Vagina (tissue), 2 donors: ENCODE measurements around the gene NLRX1. TPM values are rescaled to one million over a fixed set of nuclear protein-coding genes. Genes with fewer than 3 reads are reported as not detected.

Experiments
- DNase-seq, 2 donors: peaks; one replicate each; pipeline ENCODE4 v3.0.0-alpha.2; 2017; ENCODE audit errors: extremely low spot score in 2 of 2
- H3K27ac ChIP-seq: fragments of 200-600 bp; sonication (generic); one replicate; pipeline ENCODE4 v1.5.1; 2019
- H3K27me3 ChIP-seq: fragments of 200-600 bp; sonication (generic); one replicate; pipeline ENCODE4 v1.5.1; 2019
- H3K36me3 ChIP-seq, 2 donors: fragments of 200-600 bp; sonication (generic); one replicate each; pipeline ENCODE4 v1.5.1; 2017 to 2019
- H3K4me1 ChIP-seq: fragments of 200-600 bp; sonication (generic); one replicate; pipeline ENCODE4 v1.5.1; 2019
- H3K4me3 ChIP-seq, 2 donors: fragments of 200-600 bp; sonication (generic); 1 replicate in 1 of 2; 2 replicates in 1 of 2; pipeline ENCODE4 v1.5.1; 2016 to 2019
- H3K9me3 ChIP-seq: fragments of 200-600 bp; sonication (generic); one replicate; pipeline ENCODE4 v1.5.1; 2019
- POLR2A ChIP-seq, 2 donors: fragments of 450-650 bp; IDR thresholded peaks; one replicate each; pipeline ENCODE4 v1.6.1; 2017; ENCODE audit warnings: antibody characterized with exemption in 2 of 2, mild to moderate bottlenecking in 2 of 2, moderate library complexity in 2 of 2
- POLR2AphosphoS5 ChIP-seq, 2 donors: sonication (generic); formaldehyde crosslinking; IDR thresholded peaks; one replicate each; pipeline ENCODE4 v1.9.0; 2017; ENCODE audit warnings: antibody characterized with exemption in 2 of 2, mild to moderate bottlenecking in 2 of 2, low read depth in 1 of 2; ENCODE audit not compliant: insufficient read depth in 1 of 2
- intact Hi-C: fragments of 100-400 bp; cut with DNase I; formaldehyde crosslinking; loops from one replicate; pipeline ENCODE4 v1.15.1; 2023
- total RNA-seq: library from RNA; depleted of rRNA; stranded (reverse); fragments of >200 nt; gene quantifications from one replicate; pipeline ENCODE4 v1.2.3, GENCODE V29; 2016
- TF ChIP-seq, protein P1 (sequence below), 3 experiments: fragments of 450-650 bp in 2 of 3; fragments of 200-600 bp in 1 of 3; sonication (generic) in 1 of 3; IDR thresholded peaks; one replicate each; pipeline ENCODE4 v1.5.1; 2017 to 2019; ENCODE audit warnings: antibody characterized with exemption in 3 of 3, mild to moderate bottlenecking in 2 of 3, moderate library complexity in 2 of 3

The NLRX1 gene, protein sequence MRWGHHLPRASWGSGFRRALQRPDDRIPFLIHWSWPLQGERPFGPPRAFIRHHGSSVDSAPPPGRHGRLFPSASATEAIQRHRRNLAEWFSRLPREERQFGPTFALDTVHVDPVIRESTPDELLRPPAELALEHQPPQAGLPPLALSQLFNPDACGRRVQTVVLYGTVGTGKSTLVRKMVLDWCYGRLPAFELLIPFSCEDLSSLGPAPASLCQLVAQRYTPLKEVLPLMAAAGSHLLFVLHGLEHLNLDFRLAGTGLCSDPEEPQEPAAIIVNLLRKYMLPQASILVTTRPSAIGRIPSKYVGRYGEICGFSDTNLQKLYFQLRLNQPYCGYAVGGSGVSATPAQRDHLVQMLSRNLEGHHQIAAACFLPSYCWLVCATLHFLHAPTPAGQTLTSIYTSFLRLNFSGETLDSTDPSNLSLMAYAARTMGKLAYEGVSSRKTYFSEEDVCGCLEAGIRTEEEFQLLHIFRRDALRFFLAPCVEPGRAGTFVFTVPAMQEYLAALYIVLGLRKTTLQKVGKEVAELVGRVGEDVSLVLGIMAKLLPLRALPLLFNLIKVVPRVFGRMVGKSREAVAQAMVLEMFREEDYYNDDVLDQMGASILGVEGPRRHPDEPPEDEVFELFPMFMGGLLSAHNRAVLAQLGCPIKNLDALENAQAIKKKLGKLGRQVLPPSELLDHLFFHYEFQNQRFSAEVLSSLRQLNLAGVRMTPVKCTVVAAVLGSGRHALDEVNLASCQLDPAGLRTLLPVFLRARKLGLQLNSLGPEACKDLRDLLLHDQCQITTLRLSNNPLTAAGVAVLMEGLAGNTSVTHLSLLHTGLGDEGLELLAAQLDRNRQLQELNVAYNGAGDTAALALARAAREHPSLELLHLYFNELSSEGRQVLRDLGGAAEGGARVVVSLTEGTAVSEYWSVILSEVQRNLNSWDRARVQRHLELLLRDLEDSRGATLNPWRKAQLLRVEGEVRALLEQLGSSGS
- 15.5 TPM for total RNA-seq

DNA sequence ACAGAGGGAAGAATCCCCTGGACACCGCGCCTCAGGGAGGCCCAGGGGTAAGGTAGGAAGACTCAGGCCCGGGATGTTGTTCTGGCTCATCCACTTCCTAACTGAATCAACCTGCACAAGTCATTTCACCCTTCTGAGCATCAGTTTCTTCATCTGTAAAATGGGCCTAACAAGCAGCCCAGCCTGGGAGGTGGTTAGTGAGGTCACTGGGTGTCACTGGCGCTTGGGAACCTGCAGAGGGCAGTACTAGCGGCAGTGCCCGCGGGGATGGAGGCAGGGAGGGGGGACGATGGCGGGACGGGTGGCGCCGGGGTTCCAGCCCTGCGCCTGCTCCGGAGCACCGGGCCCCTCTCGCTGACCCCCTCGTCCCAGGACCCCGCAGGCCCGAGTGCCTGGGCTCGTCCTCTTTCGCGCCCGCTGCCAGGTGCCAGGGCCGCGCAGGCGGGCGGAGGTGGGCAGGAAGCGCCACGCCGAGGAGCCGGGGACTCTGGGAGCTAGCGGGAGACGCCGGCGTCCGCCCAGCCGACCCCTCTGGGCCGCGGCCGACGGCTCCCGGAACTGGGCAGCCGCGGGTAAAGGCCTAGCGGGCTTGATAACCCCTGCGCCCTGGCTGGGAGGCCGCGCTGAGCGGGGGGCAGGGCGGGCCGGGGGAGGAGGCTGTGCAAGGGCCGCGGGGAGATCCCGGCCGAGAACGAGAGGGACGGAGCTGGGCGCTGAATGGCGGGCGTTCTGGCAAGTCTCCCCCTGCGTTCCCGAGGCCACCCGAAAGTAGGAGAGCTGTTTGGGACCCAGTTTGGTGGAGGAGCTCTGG is at the start of gene NLRX1:
NLRX1 (plus strand) TSS at position 255 of the 811 bp plus-strand sequence. CDS start 2,679 bp downstream, outside the sequence.
- no peak for DNase-seq
- peak within 1 kb of the TSS; percentile 94 for H3K27ac ChIP-seq
- H3K9me3 ChIP-seq, result no peaks in the 10 kb centered on the region
- peaks cover 0 to 4% of the 10 kb centered on the region in 2 donors for H3K36me3 ChIP-seq
- H3K4me1 ChIP-seq, result peaks cover 11% of the 10 kb centered on the region
- TF ChIP-seq POLR2A (IDR thresholded peaks at IDR 0.05) (peak in 1 of 2 donors; percentile 51), POLR2AphosphoS5 (IDR thresholded peaks at IDR 0.05; ENCODE audit: insufficient read depth in 1 of 2, low read depth in 1 of 2) (peak in 1 of 2 donors; percentile 74)
- TF ChIP-seq, protein P1, sequence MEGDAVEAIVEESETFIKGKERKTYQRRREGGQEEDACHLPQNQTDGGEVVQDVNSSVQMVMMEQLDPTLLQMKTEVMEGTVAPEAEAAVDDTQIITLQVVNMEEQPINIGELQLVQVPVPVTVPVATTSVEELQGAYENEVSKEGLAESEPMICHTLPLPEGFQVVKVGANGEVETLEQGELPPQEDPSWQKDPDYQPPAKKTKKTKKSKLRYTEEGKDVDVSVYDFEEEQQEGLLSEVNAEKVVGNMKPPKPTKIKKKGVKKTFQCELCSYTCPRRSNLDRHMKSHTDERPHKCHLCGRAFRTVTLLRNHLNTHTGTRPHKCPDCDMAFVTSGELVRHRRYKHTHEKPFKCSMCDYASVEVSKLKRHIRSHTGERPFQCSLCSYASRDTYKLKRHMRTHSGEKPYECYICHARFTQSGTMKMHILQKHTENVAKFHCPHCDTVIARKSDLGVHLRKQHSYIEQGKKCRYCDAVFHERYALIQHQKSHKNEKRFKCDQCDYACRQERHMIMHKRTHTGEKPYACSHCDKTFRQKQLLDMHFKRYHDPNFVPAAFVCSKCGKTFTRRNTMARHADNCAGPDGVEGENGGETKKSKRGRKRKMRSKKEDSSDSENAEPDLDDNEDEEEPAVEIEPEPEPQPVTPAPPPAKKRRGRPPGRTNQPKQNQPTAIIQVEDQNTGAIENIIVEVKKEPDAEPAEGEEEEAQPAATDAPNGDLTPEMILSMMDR (IDR thresholded peaks at IDR 0.05), result peak in 2 of 3 experiments; percentile 70 to 82
- peak within 1 kb of the TSS; percentile 83 to 85 for H3K4me3 ChIP-seq
- intact Hi-C loops, result no loop called here
- H3K27me3 ChIP-seq, result no peaks in the 10 kb centered on the region

DNA sequence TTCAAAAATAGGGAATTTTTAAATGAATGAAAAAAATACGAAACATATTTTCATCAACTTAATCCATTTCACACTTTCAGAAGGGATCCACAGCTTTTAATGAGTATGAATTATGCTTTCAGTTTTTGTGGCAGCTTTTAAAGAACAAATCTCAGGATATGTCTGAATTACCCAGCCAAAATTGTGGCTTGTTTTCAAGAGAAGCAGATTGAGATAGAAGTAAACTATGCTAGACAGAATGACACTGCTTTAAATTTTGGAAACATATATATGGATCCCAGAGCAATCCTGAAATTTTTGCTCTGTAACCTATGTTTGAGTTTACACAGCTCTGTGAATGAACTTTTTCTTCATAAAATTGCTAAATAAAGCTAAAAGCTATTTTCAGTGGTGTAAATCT is 49.6 kb upstream of the NLRX1 start:
- intact Hi-C loops, result no loop called here
- Histone ChIP-seq H3K36me3 (peaks cover 0 to 13% of the 10 kb centered on the region in 2 donors), H3K27ac (no peak overlapping the region), H3K4me1 (peaks cover 24% of the 10 kb centered on the region), H3K9me3 (no peaks in the 10 kb centered on the region), H3K27me3 (no peaks in the 10 kb centered on the region), H3K4me3 (no peak overlapping the region)
- DNase-seq, result no peak
- TF ChIP-seq POLR2A (IDR thresholded peaks at IDR 0.05) (no peak), POLR2AphosphoS5 (IDR thresholded peaks at IDR 0.05; ENCODE audit: insufficient read depth in 1 of 2, low read depth in 1 of 2) (no peak)
- TF ChIP-seq, protein P1 (IDR thresholded peaks at IDR 0.05), result no peak

DNA sequence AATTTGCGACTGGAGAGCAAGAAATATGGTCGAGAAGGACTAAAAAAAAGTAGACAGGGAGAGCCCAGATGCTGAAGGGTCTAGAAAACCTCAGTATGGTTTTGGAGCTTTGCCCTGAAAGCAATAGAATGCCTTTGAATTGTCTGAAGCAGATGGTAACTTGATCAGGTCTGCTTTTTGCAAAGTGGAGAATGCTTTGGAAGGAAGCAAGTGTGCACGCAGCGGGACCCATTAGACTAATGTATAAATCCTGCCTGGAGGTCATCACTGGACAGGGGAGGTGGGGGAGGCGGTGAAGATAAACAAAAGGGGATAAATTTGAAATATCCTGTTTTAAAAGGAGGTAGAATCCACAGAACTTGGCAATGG is 47.9 kb upstream of the NLRX1 start:
- Histone ChIP-seq H3K4me3 (peak overlapping the region; percentile 78 to 94), H3K4me1 (peaks cover 24% of the 10 kb centered on the region), H3K27me3 (no peaks in the 10 kb centered on the region), H3K9me3 (no peaks in the 10 kb centered on the region), H3K27ac (peak overlapping the region; percentile 76), H3K36me3 (peaks cover 0 to 14% of the 10 kb centered on the region in 2 donors)
- intact Hi-C loops, result no loop called here
- no peak for TF ChIP-seq POLR2A (IDR thresholded peaks at IDR 0.05)
- TF ChIP-seq POLR2AphosphoS5 (IDR thresholded peaks at IDR 0.05; ENCODE audit: insufficient read depth in 1 of 2, low read depth in 1 of 2), result no peak
- TF ChIP-seq, protein P1 (IDR thresholded peaks at IDR 0.05), result no peak
- no peak for DNase-seq

DNA sequence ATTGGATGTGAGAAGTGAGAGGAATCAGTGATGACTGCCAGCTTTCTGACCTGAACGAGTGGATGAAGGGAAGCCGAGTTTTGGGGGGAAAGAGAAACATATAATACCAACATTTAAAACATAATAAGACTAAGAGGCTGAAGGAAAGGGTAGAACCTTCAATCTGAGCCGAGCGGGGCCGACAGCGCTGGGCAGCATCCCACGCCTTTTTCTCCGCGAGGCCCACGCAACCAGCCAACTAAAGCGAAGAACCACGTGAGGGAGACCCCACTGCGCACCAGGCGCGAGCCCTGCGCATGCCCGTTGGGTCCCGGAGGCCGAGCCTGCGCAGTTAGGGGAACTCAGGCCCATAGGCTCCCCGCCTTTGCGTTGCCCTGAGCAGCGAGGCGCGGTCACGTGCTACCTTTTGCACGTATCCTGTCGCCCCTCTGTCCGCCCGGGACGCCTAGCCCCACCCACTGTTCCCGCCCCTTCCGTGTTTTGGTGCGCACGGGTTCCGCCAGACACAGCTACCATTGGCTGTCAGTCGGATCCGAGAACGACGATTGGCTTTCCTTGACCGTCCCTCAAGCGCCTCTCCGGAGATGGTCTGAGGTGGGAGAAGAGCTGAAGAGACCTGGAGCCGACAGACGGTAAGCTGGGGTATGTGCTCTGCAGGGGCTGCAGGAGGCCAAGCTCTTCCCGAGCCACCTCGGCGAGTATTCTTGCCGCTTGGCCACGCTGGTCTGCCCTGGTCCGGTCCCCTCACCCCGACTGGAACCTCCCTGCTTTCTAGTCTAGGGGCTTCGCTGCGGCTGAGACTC is 47.3 kb upstream of the NLRX1 start, which contains the start of gene HINFP:
HINFP (plus strand) TSS at position 573 of the 803 bp plus-strand sequence. CDS start 5,365 bp downstream, outside the sequence.
- Histone ChIP-seq H3K27ac (peak within 1 kb of the TSS; percentile 76), H3K4me3 (peak within 1 kb of the TSS; percentile 78 to 94), H3K9me3 (no peaks in the 10 kb centered on the region), H3K4me1 (peaks cover 24% of the 10 kb centered on the region), H3K27me3 (no peaks in the 10 kb centered on the region), H3K36me3 (peaks cover 0 to 14% of the 10 kb centered on the region in 2 donors)
- intact Hi-C loops, result no loop called here
- peak; percentile 99 for DNase-seq
- TF ChIP-seq POLR2AphosphoS5 (IDR thresholded peaks at IDR 0.05; ENCODE audit: insufficient read depth in 1 of 2, low read depth in 1 of 2) (peak; percentile 94 to 97), POLR2A (IDR thresholded peaks at IDR 0.05) (peak in 1 of 2 donors; percentile 71)
- TF ChIP-seq, protein P1 (IDR thresholded peaks at IDR 0.05), result peak in 1 of 3 experiments; percentile 28
